GM21723 (cell line): ENCODE results near the gene INPP1.

Experiments
- ATAC-seq: cut with Tn5 transposase; IDR thresholded peaks from one replicate; pipeline ENCODE4 v1.9.1; 2021; ENCODE audit warnings: mild to moderate bottlenecking, moderate library complexity; ENCODE audit not compliant: unreplicated experiment

The INPP1 gene

DNA sequence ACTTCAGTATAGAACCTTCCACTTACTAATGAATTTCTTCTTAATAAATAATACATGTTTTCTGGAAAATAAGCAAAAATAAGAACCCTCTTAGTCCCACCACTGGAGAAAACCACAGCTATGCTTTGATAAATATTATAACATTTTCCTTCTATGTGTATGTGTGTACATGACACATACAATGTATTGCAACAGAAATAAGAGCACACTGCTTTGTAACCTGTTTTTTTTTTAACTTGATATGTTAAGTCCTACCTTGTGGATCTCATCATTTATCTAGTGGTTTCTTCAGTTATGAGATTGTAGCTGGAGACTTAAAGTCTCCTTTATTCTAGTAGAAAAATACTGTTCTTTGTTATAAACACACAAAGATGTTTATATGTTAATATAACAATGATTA, 17.2 kb downstream of the INPP1 start:
- no peak for ATAC-seq

- ATAC-seq, result no peak
These were observed 17.6 kb downstream of the INPP1 start for GRCh38 chr2:190360965-190361364.

GRCh38 chr2:190361572-190361971, 18.2 kb downstream of the INPP1 start:
- ATAC-seq, result no peak

- ATAC-seq, result no peak
These were observed 19.5 kb downstream of the INPP1 start for GRCh38 chr2:190362894-190363293.

DNA sequence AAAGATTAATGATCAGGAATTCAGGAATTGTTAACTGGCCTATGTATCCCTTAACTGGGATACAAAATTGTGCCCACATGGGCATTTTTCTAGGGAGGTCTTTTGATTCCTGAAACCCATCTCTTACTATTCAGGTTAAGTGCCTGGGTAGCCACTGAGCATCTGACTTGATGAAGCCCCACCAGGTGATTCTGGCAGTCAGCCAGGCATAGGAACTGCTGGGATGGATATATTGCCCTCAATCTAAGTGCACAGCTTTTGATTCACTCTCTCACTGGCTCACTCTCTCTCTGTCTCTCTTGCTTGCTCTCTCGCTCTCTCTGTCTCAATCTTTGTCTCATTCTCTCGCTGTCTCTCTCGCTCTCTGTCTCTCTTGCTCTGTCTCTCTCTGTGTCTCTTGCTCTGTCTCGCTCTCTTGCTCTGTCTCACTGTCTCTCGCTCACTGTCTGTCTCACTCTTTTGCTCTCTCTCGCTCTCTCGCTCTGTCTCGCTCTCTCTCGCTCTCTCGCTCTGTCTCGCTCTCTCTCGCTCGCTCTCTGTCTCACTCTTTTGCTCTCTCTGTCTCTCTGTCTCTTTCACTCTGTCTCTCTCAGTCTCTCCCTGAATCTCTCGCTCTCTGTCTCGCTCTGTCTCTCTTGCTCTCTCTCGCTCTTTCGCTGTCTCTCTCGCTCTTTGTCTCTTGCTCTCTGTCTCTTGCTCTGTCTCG, 22.3 kb downstream of the INPP1 start:
- no peak for ATAC-seq

GRCh38 chr2:190366248-190366753, 22.9 kb downstream of the INPP1 start:
- ATAC-seq, result no peak

DNA sequence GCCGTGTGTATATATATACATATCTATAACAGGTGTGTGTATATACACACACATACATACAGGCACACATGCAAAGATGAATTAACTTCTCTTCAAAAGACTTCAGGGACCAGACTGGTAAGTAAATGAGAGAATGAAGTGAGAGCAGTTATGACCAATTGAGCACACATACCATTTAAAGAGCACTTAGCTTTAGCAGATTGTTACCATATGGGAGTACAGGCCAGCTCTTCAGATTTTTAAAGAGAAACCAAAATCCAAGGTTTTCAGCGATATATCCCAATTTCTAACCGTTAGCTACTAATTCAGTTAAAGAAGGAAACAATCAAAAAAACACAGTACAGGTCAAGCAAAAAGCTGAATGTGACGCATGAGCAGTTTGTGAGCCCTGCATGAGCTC, 23.7 kb downstream of the INPP1 start:
- ATAC-seq, result no peak

GRCh38 chr2:190369635-190370034, 26.2 kb downstream of the INPP1 start:
- ATAC-seq, result no peak

GRCh38 chr2:190376083-190376482, 32.7 kb downstream of the INPP1 start:
- no peak for ATAC-seq

GRCh38 chr2:190376591-190377245, 33.3 kb downstream of the INPP1 start:
- no peak for ATAC-seq

- no peak for ATAC-seq
These were observed 35.5 kb downstream of the INPP1 start for GRCh38 chr2:190378880-190379237.

DNA sequence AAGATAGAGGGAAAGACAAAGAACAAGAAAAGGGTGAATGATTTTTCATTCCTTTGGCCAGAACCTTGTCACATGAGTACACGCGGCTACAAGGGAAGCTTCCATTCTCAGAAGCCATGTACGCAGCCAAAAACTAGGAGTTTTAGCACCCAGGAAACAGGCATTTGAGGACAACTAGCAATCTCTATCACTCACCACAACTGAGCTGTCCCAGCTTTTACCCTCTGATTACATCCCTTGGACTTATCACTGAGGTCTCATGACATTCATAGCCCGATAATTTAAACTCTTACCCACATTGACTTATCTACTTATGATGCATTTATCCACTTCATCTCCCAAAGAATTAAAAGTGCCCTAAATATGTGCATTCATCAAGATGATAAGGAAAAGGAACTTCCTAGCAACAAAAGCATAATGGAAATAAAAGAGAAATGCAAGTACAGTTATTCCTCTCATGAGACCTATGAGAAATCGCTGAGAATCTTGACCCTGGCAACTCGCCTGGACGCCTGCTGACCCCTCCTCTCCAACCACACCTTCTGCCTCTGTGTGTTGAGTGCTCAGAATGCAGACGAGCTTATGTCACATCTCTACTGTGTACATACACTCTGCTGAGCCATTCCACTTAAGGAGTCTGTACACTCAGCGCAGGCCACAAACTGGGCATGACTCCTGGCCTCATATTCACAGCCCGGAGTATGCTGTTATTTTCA, 36.0 kb downstream of the INPP1 start:
- ATAC-seq, result no peak

DNA sequence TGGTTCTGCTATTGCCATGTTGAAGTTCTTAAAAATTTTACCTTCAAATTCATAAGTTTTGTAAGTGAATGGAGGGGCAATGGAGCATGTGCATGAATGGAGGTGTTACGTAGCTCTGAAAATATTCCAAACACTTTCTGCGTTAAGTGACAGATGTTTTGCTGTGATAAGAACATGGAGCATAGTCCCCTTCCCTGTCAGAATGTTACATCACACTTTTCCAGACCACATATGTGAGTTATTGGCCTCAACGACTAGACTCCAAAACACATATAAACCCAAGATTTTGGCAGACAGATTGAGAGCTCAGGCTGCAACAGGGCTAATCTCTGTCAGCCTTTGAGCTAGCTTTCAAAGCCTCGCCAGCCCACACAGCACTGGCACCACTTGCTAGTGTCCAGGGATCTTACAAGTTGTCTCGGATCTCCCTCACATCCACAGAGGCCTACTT, 37.6 kb downstream of the INPP1 start:
- ATAC-seq, result no peak

GRCh38 chr2:190382851-190383250, 39.5 kb downstream of the INPP1 start:
- ATAC-seq, result no peak

GRCh38 chr2:190387422-190387821, 44.0 kb downstream of the INPP1 start:
- no peak for ATAC-seq

- ATAC-seq, result no peak
These were observed 52.9 kb downstream of the INPP1 start for GRCh38 chr2:190396271-190396670.

- no peak for ATAC-seq
These were observed 59.7 kb downstream of the INPP1 start for GRCh38 chr2:190402986-190403603.

DNA sequence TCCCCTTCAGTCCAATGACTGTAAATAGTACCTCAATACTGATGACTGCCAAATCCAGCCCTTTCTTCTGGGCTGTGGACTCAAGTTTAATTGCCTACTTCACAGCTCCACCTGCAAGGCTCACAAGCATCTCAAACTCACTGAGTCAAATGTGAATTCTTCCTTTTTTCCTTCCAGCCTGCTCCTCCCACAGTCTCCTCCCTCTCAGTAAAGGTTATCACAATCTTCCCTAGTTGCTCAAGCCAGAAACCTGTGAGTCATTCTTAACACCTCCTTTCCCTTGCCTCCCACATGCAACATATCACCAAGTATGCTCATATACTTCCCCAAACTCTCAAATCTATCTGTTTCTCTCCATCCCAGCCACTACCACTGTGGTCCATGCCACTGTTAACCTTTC, 61.1 kb downstream of the INPP1 start:
- ATAC-seq, result no peak

- ATAC-seq, result no peak
These were observed 61.7 kb downstream of the INPP1 start for GRCh38 chr2:190405070-190405469.

GRCh38 chr2:190405995-190406394, 62.6 kb downstream of the INPP1 start:
- ATAC-seq, result no peak

DNA sequence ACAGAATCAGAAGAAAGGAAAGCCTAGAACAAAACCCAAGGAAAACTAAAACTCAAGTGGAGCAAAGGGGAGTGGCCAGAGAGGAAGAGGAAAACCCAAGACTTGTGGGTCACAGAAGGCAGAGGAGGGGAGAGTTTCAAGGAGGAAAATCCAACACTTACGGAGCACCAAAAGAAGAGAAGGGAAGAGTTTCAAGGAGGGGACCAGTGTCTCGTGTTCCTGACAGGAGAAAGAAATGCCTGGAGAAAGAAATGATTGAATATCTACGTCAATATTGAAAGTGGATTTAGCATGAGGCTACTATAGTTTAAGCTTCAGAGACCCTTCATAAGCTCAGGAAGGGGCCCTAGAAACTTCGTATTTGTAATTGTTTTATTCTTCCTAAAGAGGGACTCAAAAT, 63.4 kb downstream of the INPP1 start:
- ATAC-seq, result no peak
